Vagina (tissue), 2 donors: ENCODE results near the gene LRRC26.

ENCODE experiments used
- CTCF ChIP-seq, 3 experiments: fragments of 450-650 bp in 2 of 3; fragments of 200-600 bp in 1 of 3; sonication (generic) in 1 of 3; IDR thresholded peaks; one replicate each; pipeline ENCODE4 v1.5.1; 2017 to 2019; ENCODE audit warnings: antibody characterized with exemption in 3 of 3, mild to moderate bottlenecking in 2 of 3, moderate library complexity in 2 of 3
- POLR2A ChIP-seq, 2 donors: fragments of 450-650 bp; IDR thresholded peaks; one replicate each; pipeline ENCODE4 v1.6.1; 2017; ENCODE audit warnings: antibody characterized with exemption in 2 of 2, mild to moderate bottlenecking in 2 of 2, moderate library complexity in 2 of 2

DNA sequence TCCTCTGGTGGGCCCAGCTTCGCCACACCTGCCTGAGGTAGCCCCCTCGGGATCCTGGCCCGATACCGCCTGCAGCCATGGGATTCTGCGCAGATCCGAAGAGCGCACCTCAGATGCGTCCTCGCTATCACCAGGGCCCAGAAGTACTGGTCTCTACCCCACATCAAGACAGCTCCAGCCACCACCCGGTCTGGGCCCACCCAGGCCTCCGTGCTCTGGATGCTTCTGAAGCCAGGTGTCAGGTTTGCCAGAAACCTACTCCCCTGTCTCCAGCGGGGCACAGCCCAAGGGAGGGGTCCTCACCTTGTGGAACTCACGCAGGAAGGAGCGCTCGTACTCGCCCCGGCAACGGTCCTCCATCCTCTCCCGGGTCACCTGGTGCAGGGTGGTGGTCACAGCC lies 16.1 kb upstream of the LRRC26 start:
- TF ChIP-seq CTCF (IDR thresholded peaks at IDR 0.05) (no peak), POLR2A (IDR thresholded peaks at IDR 0.05) (no peak)
